ENCODE measurements around the gene IARS1.

GRCh38 chr9:92324889-92325268 lies 31.4 kb upstream of the IARS1 start:
- TF ChIP-seq ZNF274 (IDR thresholded peaks at IDR 0.05; ENCODE audit: low read depth, low read length) (no peak), SUZ12 (IDR thresholded peaks at IDR 0.05; ENCODE audit: extremely low read depth, insufficient read depth, insufficient read length) (no peak)
